GM12878 (cell line): ENCODE measurements around the gene DUS1L. TPM values are rescaled to one million over a fixed set of nuclear protein-coding genes. Genes with fewer than 3 reads are reported as not detected.
A peak's percentile ranks its signal among the peaks of the same experiment; 100 is the strongest.

ENCODE experiments used
- ATAC-seq: fragments of 200-7000 bp; cut with Tn5 transposase; 3 replicates; pipeline ENCODE4 v1.9.1; 2020; ENCODE audit warnings: mild to moderate bottlenecking, moderate library complexity
- BruUV-seq: library from RNA; stranded (reverse); fragments of 400-500 nt; replicated peaks from 2 replicates; lab custom pipeline; 2021; lab: Mats Ljungman, UMichigan
- CTCF ChIA-PET: fragments of 300-600 bp; sonication (Branson Sonifier 250); formaldehyde crosslinking; extraction: SDS; loops from one replicate; lab custom pipeline; 2021; ENCODE audit warnings: inconsistent platforms; lab: Yijun Ruan, JAX
- POLR2A ChIA-PET: fragments of 350-600 bp; formaldehyde crosslinking; extraction: SDS; loops from one replicate; lab custom pipeline; 2021; ENCODE audit warnings: inconsistent platforms; lab: Charles Lee
- RAD21 ChIA-PET: fragments of 300-600 bp; sonication (Branson Sonifier 250); formaldehyde crosslinking; loops from one replicate; lab custom pipeline; 2023; ENCODE audit warnings: antibody characterized with exemption; ENCODE audit not compliant: unreplicated experiment; lab: Charles Lee
- SMC1A ChIA-PET: fragments of 300-600 bp; sonication (Branson Sonifier 250); formaldehyde crosslinking; loops from one replicate; lab custom pipeline; 2023; ENCODE audit not compliant: unreplicated experiment, uncharacterized antibody; lab: Charles Lee
- DNase-seq: peaks from one replicate; pipeline ENCODE4 v3.0.0-alpha.2; 2011; ENCODE audit warnings: low read depth, low spot score
- FAIRE-seq: peaks from 3 replicates; lab custom pipeline; 2011; peaks lifted over from hg19 to GRCh38; lab: Jason Lieb, UNC
- H2AFZ ChIP-seq: 2 replicates; pipeline ENCODE4 v1.6.0; 2011; ENCODE audit warnings: low read depth, low read length, control low read depth; ENCODE audit not compliant: control insufficient read depth
- H3K27ac ChIP-seq: 2 replicates; pipeline ENCODE4 v1.5.1; 2011; ENCODE audit warnings: control low read depth; ENCODE audit not compliant: control insufficient read depth, insufficient read depth
- H3K27me3 ChIP-seq, 2 experiments: replicated peaks in 1 of 2; 2 replicates each; pipeline versions ENCODE4 v1.6.0 to v1.6.1; 2011; ENCODE audit warnings: low read length in 1 of 2; ENCODE audit not compliant: control insufficient read depth in 2 of 2, insufficient read depth in 2 of 2
- H3K36me3 ChIP-seq, 2 experiments: 2 replicates each; pipeline ENCODE4 v1.5.1; 2011; ENCODE audit warnings: low read length in 1 of 2; ENCODE audit not compliant: control insufficient read depth in 2 of 2, insufficient read depth in 2 of 2
- H3K4me1 ChIP-seq: 2 replicates; pipeline ENCODE4 v1.6.1; 2011; ENCODE audit warnings: mild to moderate bottlenecking, low read length, moderate library complexity, mixed read lengths; ENCODE audit not compliant: control insufficient read depth, insufficient read depth
- H3K4me2 ChIP-seq: 2 replicates; pipeline ENCODE4 v1.6.0; 2011; ENCODE audit warnings: control low read depth; ENCODE audit not compliant: control insufficient read depth, insufficient read depth
- H3K4me3 ChIP-seq: fragments of 200-600 bp; sonication (generic); 2 replicates; pipeline ENCODE4 v1.5.1; 2016
- H3K79me2 ChIP-seq: 2 replicates; pipeline ENCODE4 v1.6.0; 2011; ENCODE audit warnings: low read length; ENCODE audit not compliant: control insufficient read depth, insufficient read depth
- H3K9ac ChIP-seq: 2 replicates; pipeline ENCODE4 v1.8.0; 2011; ENCODE audit warnings: low read length, control low read depth, mixed read lengths; ENCODE audit not compliant: control insufficient read depth, insufficient read depth
- H3K9me3 ChIP-seq: replicated peaks from 3 replicates; pipeline ENCODE4 v1.5.1; 2011; ENCODE audit warnings: mild to moderate bottlenecking, low read length; ENCODE audit not compliant: control insufficient read depth, insufficient read depth
- H4K20me1 ChIP-seq: 2 replicates; pipeline ENCODE4 v1.6.0; 2011; ENCODE audit not compliant: control insufficient read depth, insufficient read depth
- KDM1A ChIP-seq: fragments of 200-600 bp; sonication (generic); IDR thresholded peaks from 2 replicates; pipeline ENCODE4 v1.6.1; 2016; ENCODE audit warnings: borderline replicate concordance
- POLR2A ChIP-seq: IDR thresholded peaks from 2 replicates; pipeline ENCODE4 v1.6.1; 2011; ENCODE audit warnings: low read depth, mild to moderate bottlenecking, low read length
- POLR2AphosphoS5 ChIP-seq: IDR thresholded peaks from 2 replicates; pipeline ENCODE4 v1.6.1; 2011; ENCODE audit warnings: mild to moderate bottlenecking, low read length, inconsistent platforms
- RAD51 ChIP-seq: fragments of 450-650 bp; IDR thresholded peaks from 2 replicates; pipeline ENCODE4 v1.6.1; 2016; ENCODE audit warnings: moderate library complexity, mild to moderate bottlenecking, inconsistent platforms
- TCF3 ChIP-seq: IDR thresholded peaks from 2 replicates; pipeline ENCODE4 v1.6.1; 2012; ENCODE audit warnings: low read depth, mild to moderate bottlenecking, low read length, borderline replicate concordance; ENCODE audit not compliant: insufficient read depth
- YY1 ChIP-seq: IDR thresholded peaks from 2 replicates; pipeline ENCODE4 v1.6.1; 2011; ENCODE audit warnings: low read depth, mild to moderate bottlenecking, low read length
- WGBS: methylation state at CpG from one replicate; pipeline ENCODE4 v1.1.6; 2016; ENCODE audit warnings: low lambda C conversion rate; ENCODE audit not compliant: insufficient replicate concordance, insufficient coverage; ENCODE audit errors: missing lambda C conversion rate; 5-methylcytosine and 5-hydroxymethylcytosine counted together
- in situ Hi-C: fragments of 300-500 bp; cut with MboI; formaldehyde crosslinking; loops from 9 replicates; pipeline ENCODE4 v1.14.3; 2018; ENCODE audit warnings: mixed read lengths
- intact Hi-C: fragments of 100-400 bp; cut with micrococcal nuclease; formaldehyde crosslinking; loops from one replicate; pipeline ENCODE4 v1.14.2; 2022; ENCODE audit not compliant: unreplicated experiment
- polyA plus RNA-seq, 11 experiments: library from polyadenylated mRNA; depleted of rRNA in 4 of 11; unstranded in 6 of 11; stranded (reverse) in 5 of 11; fragments of >200 nt; fragmentation: Nextera tagmentation in 4 of 11; fragmentation: Illumina TruSeq in 1 of 11; extraction: Ambion mirVana in 4 of 11; extraction: Trizol in 1 of 11; gene quantifications; 1 replicate in 1 of 11; 2 replicates in 10 of 11; pipeline versions ENCODE4 v1.2.1 to v1.2.3, GENCODE V29; 2011 to 2016; ENCODE audit warnings: inconsistent platforms in 2 of 11, missing spikeins in 2 of 11, low read depth in 1 of 11
- total RNA-seq, 4 experiments: library from RNA; depleted of rRNA in 3 of 4; stranded (reverse); fragments of >200 nt in 3 of 4; fragmentation: Illumina TruSeq in 1 of 4; extraction: Trizol in 1 of 4; gene quantifications; 2 replicates each; pipeline versions ENCODE4 v1.2.1 to v1.2.3, GENCODE V29; 2013 to 2021
- TF ChIP-seq, protein P1 (sequence below): IDR thresholded peaks from 2 replicates; pipeline ENCODE4 v1.6.1; 2012; ENCODE audit warnings: low read length, inconsistent platforms
- TF ChIP-seq, protein P2 (sequence below): IDR thresholded peaks from 2 replicates; pipeline ENCODE4 v1.6.1; 2011; ENCODE audit warnings: borderline replicate concordance, low read depth, mild to moderate bottlenecking, moderate library complexity, low read length; ENCODE audit not compliant: insufficient read depth, poor library complexity, severe bottlenecking
- TF ChIP-seq, protein P3 (sequence below): fragments of 450-650 bp; formaldehyde crosslinking; IDR thresholded peaks from 2 replicates; pipeline ENCODE4 v1.4.0; 2020; ENCODE audit warnings: mild to moderate bottlenecking, moderate library complexity
- TF ChIP-seq, protein P4 (sequence below): IDR thresholded peaks from 2 replicates; pipeline ENCODE4 v1.6.1; 2011; ENCODE audit warnings: mild to moderate bottlenecking, low read depth, low read length, moderate library complexity; ENCODE audit not compliant: insufficient replicate concordance

The DUS1L gene
- total and polyA plus RNA-seq, 10 of the 15 experiments (the other 5 are each of a cell fraction or from before 2014, with no cell fraction given), result 6.1 to 157 (median 44.5) TPM

DNA sequence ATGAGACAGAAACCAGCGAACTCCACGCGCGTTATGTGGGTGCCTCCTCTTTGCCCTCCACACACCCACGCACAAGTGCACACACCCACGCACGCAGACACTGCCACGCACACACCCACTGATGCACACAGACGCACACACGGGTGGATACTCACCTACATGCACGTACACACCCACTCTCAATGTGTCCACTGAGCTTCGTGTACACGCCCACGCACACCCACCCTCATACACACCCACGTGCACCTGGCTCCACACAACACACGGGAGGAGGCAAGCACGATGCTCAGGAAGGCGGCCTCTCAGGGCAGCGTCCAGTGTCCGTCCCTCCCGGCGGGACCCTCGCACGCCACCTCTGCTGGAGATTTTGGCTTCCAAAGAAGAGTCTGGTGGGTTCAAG is 18.2 kb downstream of the DUS1L start:
- H3K4me2 ChIP-seq, result no peak overlapping the region
- in situ Hi-C loops, result no loop called here
- WGBS, result 81% methylated on average over 24 of the region's 24 CpGs
- DNase-seq (no peak), ATAC-seq (no peak)
- BruUV-seq, result no TSS peak
- no peak overlapping the region for H3K27ac ChIP-seq
- H3K4me3 ChIP-seq, result no peak overlapping the region
- H3K4me1 ChIP-seq, result no peaks in the 10 kb centered on the region
- H2AFZ ChIP-seq, result no peak overlapping the region
- no peaks in the 10 kb centered on the region for H3K9me3 ChIP-seq
- ChIA-PET CTCF (no interaction called here), POLR2A (interaction anchor here (1.0 kb wide), 1 partner anchor 10 kb away, joined by 3 read pairs; the partner anchor contains the start of gene DCXR)
- intact Hi-C loops, result no loop called here
- no peaks in the 10 kb centered on the region for H3K27me3 ChIP-seq
- no peak overlapping the region for H3K9ac ChIP-seq
- no peaks in the 10 kb centered on the region for H4K20me1 ChIP-seq
- H3K36me3 ChIP-seq, result no peaks in the 10 kb centered on the region
- TF ChIP-seq YY1, result no peak
- no peak for TF ChIP-seq KDM1A
- TF ChIP-seq, protein P1, sequence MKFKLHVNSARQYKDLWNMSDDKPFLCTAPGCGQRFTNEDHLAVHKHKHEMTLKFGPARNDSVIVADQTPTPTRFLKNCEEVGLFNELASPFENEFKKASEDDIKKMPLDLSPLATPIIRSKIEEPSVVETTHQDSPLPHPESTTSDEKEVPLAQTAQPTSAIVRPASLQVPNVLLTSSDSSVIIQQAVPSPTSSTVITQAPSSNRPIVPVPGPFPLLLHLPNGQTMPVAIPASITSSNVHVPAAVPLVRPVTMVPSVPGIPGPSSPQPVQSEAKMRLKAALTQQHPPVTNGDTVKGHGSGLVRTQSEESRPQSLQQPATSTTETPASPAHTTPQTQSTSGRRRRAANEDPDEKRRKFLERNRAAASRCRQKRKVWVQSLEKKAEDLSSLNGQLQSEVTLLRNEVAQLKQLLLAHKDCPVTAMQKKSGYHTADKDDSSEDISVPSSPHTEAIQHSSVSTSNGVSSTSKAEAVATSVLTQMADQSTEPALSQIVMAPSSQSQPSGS, result no peak
- peak; percentile 50; the same call in 1 of the 2 replicates for TF ChIP-seq TCF3
- no peak for TF ChIP-seq RAD51
- TF ChIP-seq, protein P2, sequence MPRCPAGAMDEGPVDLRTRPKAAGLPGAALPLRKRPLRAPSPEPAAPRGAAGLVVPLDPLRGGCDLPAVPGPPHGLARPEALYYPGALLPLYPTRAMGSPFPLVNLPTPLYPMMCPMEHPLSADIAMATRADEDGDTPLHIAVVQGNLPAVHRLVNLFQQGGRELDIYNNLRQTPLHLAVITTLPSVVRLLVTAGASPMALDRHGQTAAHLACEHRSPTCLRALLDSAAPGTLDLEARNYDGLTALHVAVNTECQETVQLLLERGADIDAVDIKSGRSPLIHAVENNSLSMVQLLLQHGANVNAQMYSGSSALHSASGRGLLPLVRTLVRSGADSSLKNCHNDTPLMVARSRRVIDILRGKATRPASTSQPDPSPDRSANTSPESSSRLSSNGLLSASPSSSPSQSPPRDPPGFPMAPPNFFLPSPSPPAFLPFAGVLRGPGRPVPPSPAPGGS, result peak; percentile 98
- TF ChIP-seq, protein P3, sequence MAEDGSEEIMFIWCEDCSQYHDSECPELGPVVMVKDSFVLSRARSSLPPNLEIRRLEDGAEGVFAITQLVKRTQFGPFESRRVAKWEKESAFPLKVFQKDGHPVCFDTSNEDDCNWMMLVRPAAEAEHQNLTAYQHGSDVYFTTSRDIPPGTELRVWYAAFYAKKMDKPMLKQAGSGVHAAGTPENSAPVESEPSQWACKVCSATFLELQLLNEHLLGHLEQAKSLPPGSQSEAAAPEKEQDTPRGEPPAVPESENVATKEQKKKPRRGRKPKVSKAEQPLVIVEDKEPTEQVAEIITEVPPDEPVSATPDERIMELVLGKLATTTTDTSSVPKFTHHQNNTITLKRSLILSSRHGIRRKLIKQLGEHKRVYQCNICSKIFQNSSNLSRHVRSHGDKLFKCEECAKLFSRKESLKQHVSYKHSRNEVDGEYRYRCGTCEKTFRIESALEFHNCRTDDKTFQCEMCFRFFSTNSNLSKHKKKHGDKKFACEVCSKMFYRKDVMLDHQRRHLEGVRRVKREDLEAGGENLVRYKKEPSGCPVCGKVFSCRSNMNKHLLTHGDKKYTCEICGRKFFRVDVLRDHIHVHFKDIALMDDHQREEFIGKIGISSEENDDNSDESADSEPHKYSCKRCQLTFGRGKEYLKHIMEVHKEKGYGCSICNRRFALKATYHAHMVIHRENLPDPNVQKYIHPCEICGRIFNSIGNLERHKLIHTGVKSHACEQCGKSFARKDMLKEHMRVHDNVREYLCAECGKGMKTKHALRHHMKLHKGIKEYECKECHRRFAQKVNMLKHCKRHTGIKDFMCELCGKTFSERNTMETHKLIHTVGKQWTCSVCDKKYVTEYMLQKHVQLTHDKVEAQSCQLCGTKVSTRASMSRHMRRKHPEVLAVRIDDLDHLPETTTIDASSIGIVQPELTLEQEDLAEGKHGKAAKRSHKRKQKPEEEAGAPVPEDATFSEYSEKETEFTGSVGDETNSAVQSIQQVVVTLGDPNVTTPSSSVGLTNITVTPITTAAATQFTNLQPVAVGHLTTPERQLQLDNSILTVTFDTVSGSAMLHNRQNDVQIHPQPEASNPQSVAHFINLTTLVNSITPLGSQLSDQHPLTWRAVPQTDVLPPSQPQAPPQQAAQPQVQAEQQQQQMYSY (CRISPR knock-in tag), result no peak
- TF ChIP-seq, protein P4, sequence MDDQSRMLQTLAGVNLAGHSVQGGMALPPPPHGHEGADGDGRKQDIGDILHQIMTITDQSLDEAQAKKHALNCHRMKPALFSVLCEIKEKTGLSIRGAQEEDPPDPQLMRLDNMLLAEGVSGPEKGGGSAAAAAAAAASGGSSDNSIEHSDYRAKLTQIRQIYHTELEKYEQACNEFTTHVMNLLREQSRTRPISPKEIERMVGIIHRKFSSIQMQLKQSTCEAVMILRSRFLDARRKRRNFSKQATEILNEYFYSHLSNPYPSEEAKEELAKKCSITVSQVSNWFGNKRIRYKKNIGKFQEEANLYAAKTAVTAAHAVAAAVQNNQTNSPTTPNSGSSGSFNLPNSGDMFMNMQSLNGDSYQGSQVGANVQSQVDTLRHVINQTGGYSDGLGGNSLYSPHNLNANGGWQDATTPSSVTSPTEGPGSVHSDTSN, result peak; percentile 62
- TF ChIP-seq POLR2A, result peak; percentile 38; the same call in 1 of the 2 replicates
- peak; percentile 28; the same call in 1 of the 2 replicates for TF ChIP-seq POLR2AphosphoS5
- TF ChIP-seq, all 136 proteins: peak for 5
- H3K79me2 ChIP-seq, result peaks cover 4% of the 10 kb centered on the region
- no peak for FAIRE-seq
- ChIA-PET RAD21 (no interaction called here), SMC1A (no interaction called here)
